Chondrocyte (in vitro differentiated cells): ENCODE results near the gene SMG1. TPM values are rescaled to one million over a fixed set of nuclear protein-coding genes. Genes with fewer than 3 reads are reported as not detected.

Experiments used
- DNase-seq: peaks from one replicate; pipeline ENCODE4 v3.0.0; 2021; ENCODE audit warnings: mixed read lengths, low spot score
- H3K27ac Mint-ChIP-seq: one replicate; pipeline ENCODE4 v1.8.0; 2021; ENCODE audit warnings: mild to moderate bottlenecking, moderate library complexity, mixed read lengths; ENCODE audit not compliant: unreplicated experiment
- H3K27me3 Mint-ChIP-seq: 2 replicates; pipeline ENCODE4 v1.8.0; 2021; ENCODE audit warnings: low read depth, mixed read lengths
- H3K36me3 Mint-ChIP-seq: 2 replicates; pipeline ENCODE4 v1.8.0; 2021; ENCODE audit warnings: low read depth, mixed read lengths
- H3K4me1 Mint-ChIP-seq: 2 replicates; pipeline ENCODE4 v1.8.0; 2021; ENCODE audit warnings: low read depth, mild to moderate bottlenecking, mixed read lengths
- H3K4me3 Mint-ChIP-seq: one replicate; pipeline ENCODE4 v1.8.0; 2021; ENCODE audit warnings: mild to moderate bottlenecking, moderate library complexity, mixed read lengths; ENCODE audit not compliant: unreplicated experiment
- H3K9me3 Mint-ChIP-seq: 2 replicates; pipeline ENCODE4 v1.8.0; 2021; ENCODE audit warnings: low read depth, mixed read lengths
- CTCF ChIP-seq: fragments of 200-600 bp; sonication (generic); IDR thresholded peaks from 2 replicates; pipeline ENCODE4 v1.5.0; 2021; ENCODE audit warnings: antibody characterized with exemption, mild to moderate bottlenecking, moderate library complexity
- total RNA-seq: library from RNA; stranded (reverse); gene quantifications from 3 replicates; pipeline ENCODE4 v1.2.1, GENCODE V29; 2021

Gene SMG1
- total RNA-seq, 1 donor from 2014 or later: 61.3 TPM

- H3K4me3 Mint-ChIP-seq: no peak overlapping the region
- no peaks in the 10 kb centered on the region for H3K27me3 Mint-ChIP-seq
- no peak overlapping the region for H3K27ac Mint-ChIP-seq
- H3K9me3 Mint-ChIP-seq: no peaks in the 10 kb centered on the region
- DNase-seq: no peak
- peaks cover 29% of the 10 kb centered on the region for H3K4me1 Mint-ChIP-seq
- TF ChIP-seq CTCF: no peak
- peaks cover 7% of the 10 kb centered on the region for H3K36me3 Mint-ChIP-seq
Measured at GRCh38 chr16:18797746-18798145, 128.5 kb downstream of the SMG1 start.

- no peak for TF ChIP-seq CTCF
Measured at GRCh38 chr16:18796377-18796776, 129.8 kb downstream of the SMG1 start.

GRCh38 chr16:18792836-18793433 is 133.3 kb downstream of the SMG1 start:
- H3K27me3 Mint-ChIP-seq: no peaks in the 10 kb centered on the region
- no peak for TF ChIP-seq CTCF
- DNase-seq: no peak
- H3K4me1 Mint-ChIP-seq: peaks cover 22% of the 10 kb centered on the region
- H3K4me3 Mint-ChIP-seq: no peak overlapping the region
- no peaks in the 10 kb centered on the region for H3K9me3 Mint-ChIP-seq
- H3K36me3 Mint-ChIP-seq: peaks cover 18% of the 10 kb centered on the region
- H3K27ac Mint-ChIP-seq: peak overlapping the region; percentile 42

More at GRCh38 chr16:18796377-18796776, 129.8 kb downstream of the SMG1 start:
- H3K27ac Mint-ChIP-seq: no peak overlapping the region
- peaks cover 23% of the 10 kb centered on the region for H3K4me1 Mint-ChIP-seq
- no peak overlapping the region for H3K4me3 Mint-ChIP-seq
- peaks cover 8% of the 10 kb centered on the region for H3K36me3 Mint-ChIP-seq
- no peak for DNase-seq
- H3K27me3 Mint-ChIP-seq: no peaks in the 10 kb centered on the region
- no peaks in the 10 kb centered on the region for H3K9me3 Mint-ChIP-seq

- H3K36me3 Mint-ChIP-seq: peaks cover 34% of the 10 kb centered on the region
Measured at GRCh38 chr16:18789850-18790706, 136.1 kb downstream of the SMG1 start, which contains the start of gene RPS15A. Gene RPS15A (minus strand): TSS chr16:18790334. CDS start chr16:18789113, 1,221 bp downstream.

More at GRCh38 chr16:18789850-18790706, 136.1 kb downstream of the SMG1 start, which contains the start of gene RPS15A:
- H3K4me3 Mint-ChIP-seq: peak within 1 kb of the TSS; percentile 96
- H3K4me1 Mint-ChIP-seq: peaks cover 49% of the 10 kb centered on the region
- no peaks in the 10 kb centered on the region for H3K9me3 Mint-ChIP-seq
- peak; percentile 11 for TF ChIP-seq CTCF
- no peaks in the 10 kb centered on the region for H3K27me3 Mint-ChIP-seq
- H3K27ac Mint-ChIP-seq: peak within 1 kb of the TSS; percentile 94
- DNase-seq: peak; percentile 97
